LNCAP (cell line): ENCODE results near the gene SLC8A1.

Source experiments
- CTCF ChIP-seq: fragments of 450-650 bp; IDR thresholded peaks from 2 replicates; pipeline ENCODE4 v1.5.1; 2017; ENCODE audit warnings: mild to moderate bottlenecking

The SLC8A1 gene

DNA sequence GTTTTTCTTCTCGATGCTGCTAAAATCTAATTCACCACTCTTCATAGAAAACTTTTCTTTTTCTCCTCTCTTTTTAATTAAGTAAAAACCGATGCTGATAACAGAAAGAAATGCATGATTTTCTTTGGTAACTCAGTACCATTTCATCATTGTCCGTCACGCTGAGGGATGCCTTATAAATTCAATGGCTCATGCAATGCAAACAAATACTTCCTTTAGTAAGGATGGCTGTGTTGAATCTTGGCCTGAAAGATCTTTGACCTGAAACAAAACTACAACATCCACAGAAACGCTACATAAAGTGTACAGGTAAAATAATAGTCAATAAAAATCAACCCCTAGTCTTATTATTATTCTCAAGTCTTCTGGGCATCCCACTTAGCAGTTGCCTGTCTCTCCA is 261.4 kb downstream of the SLC8A1 start:
- TF ChIP-seq CTCF, result no peak

DNA sequence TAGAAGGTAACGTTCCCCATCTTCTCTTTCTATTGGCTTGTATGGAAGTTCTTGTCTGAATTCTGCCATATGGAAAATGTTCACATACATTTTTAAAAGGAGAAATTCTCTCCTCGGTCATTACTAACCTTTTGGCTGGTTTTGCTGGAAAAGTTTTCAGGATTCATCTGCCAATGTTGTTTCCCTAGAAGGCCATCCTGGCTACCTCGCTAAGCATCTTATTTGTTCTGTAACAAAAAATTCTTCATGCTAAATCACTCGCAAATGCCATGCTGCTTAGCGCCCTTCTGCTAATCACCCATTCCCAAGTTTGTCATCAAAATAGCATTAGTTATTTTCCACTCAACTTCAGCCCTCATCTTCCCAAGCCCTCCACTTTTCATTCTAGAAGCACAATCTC is 262.0 kb downstream of the SLC8A1 start:
- TF ChIP-seq CTCF, result no peak

DNA sequence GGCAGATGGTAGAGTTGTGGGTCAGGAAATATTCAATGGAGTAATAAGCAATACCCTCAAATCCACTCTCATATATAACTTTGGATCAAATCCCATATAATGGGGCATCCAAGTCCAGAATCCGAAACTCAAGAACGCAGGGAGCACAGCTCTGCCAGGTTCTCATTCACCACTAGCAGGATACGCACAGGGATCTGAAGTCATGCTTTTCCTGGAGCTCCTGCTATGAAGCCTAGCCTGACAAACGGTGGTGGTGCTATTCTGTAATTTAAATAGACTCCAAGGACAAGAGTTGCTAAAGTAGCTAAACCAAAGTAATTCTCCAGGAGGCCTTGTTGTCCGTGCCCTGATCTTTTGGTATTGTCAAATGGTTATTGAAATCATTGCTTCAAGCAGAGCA is 264.8 kb downstream of the SLC8A1 start:
- no peak for TF ChIP-seq CTCF

DNA sequence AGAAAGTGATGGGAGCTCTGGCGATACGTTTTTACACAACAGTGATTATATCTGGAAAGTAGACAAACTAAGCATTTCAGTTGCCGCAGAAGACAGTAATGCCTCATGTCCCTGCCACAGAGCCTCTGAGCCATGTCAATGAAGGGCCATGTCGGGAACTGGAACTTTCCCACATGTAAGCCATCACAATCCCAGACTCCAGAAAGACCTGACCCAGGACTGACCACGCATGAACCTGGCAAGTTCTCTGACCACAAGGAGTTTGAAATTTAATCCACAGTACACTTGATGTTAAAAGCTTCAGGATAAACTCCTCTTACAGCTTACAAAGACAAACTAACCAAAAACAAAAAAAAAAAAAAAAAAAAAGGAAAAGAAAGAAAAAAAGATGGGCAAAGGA is 267.3 kb downstream of the SLC8A1 start:
- TF ChIP-seq CTCF, result no peak

DNA sequence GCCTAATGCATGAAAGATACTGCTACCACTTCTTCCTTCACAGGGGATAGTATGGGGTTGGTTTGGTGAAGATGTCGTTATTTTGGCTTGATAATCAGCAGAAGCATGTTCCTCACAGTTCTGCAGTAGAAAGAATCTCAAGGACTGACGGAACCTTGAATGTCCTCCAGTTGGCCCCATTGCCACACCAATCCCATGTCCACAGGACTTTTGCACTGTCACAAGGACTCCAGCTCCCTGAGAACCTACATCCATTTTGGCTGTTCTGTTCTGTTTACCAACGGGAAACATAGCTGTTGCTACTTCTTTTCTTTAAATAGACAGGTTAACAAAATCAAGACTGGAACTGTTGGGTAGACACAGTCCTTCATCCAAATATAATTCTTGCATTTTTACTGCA is 270.0 kb downstream of the SLC8A1 start:
- TF ChIP-seq CTCF, result no peak

DNA sequence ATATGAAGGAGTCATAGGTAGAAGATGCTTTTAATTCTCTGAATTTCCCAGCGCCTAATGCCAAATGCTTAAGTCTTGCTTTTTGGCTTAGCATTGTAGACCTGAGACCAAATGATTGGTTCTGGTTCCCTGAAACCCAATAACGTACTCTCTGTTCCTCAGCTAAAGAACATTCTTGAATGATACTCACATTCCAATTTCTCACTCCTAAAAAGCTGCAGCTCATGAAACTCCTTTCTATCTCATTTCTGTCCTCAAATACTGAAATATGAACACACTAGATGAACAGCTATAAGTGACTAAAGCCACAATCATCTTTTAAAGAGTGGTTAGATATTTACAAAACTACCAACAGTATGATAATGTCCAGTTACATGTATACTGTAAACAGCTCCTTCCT is 272.1 kb downstream of the SLC8A1 start:
- TF ChIP-seq CTCF, result no peak

DNA sequence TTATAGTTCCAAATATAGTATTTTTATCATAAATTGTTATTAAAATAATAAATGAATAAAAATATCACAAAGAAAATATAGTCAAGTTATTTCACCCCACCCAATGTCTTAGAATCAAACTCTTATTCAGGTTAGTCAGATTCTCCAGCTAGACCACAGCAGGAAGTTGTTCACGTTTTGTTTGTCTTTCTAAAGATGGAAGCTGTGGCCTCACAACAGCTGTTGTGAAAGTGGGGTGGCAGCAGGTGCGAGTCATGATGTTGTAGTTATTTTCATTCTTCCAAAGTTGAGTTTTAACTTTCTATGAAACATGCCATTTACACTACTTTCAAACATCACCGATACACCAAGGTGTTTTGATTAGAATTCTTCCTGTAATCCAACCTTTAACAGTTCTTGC is 272.9 kb downstream of the SLC8A1 start:
- no peak for TF ChIP-seq CTCF

DNA sequence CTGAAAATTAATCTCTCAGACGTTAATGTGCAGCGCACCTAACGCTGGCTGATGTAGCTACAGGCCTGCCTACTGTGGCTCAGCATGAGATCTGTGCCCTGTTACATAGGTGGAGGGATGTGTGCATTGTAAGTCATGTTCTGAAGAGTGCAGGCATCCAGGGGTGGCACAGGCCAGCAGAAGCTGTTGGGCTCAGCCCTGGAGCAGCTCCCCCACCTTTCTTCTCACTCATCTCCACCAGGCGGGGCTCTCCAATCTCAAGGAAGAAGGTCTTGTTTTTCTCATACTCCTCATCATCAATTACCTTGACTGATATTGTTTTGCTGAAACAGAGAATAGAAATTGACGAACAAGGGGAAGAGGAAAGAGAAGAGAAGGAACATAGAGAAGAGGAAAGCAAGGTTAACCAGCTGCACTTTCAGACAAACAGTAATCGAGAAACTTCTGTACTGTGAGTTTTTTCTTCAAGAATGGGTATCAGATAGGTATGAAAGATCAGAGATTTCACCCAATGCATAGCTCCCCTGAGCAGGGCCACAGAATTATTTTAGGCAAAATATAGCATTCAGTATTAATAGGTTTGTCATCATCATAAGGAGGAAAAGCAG is 273.6 kb downstream of the SLC8A1 start:
- no peak for TF ChIP-seq CTCF
